RPMI7951 (cell line): ENCODE measurements around the gene MS4A3. TPM values are rescaled to one million over a fixed set of nuclear protein-coding genes. Genes with fewer than 3 reads are reported as not detected.
"Not testable (repeated sequence)": the region's sequence is repeated elsewhere in the genome, so short reads cannot be mapped to it uniquely, and the experiment has no call there.

ENCODE experiments used
- DNase-seq: peaks from one replicate; pipeline ENCODE4 v3.0.0-alpha.2; 2012; ENCODE audit warnings: low read depth
- total RNA-seq: library from RNA; depleted of rRNA; stranded (reverse); fragments of >200 nt; shearing (Covaris generic); gene quantifications from 2 replicates; pipeline ENCODE4 v1.2.3, GENCODE V29; 2014; rRNA removed

MS4A3 gene
- total RNA-seq, 1 experiment from 2014 or later: not detected

DNA sequence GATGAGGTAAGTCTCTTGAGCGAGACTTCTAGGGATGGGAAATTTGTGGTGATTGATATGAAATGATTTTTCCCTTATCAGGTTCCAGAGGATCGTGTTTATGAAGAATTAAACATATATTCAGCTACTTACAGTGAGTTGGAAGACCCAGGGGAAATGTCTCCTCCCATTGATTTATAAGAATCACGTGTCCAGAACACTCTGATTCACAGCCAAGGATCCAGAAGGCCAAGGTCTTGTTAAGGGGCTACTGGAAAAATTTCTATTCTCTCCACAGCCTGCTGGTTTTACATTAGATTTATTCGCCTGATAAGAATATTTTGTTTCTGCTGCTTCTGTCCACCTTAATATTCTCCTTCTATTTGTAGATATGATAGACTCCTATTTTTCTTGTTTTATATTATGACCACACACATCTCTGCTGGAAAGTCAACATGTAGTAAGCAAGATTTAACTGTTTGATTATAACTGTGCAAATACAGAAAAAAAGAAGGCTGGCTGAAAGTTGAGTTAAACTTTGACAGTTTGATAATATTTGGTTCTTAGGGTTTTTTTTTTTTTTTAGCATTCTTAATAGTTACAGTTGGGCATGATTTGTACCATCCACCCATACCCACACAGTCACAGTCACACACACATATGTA is 39.1 kb downstream of the MS4A3 start:
- no peak for DNase-seq

DNA sequence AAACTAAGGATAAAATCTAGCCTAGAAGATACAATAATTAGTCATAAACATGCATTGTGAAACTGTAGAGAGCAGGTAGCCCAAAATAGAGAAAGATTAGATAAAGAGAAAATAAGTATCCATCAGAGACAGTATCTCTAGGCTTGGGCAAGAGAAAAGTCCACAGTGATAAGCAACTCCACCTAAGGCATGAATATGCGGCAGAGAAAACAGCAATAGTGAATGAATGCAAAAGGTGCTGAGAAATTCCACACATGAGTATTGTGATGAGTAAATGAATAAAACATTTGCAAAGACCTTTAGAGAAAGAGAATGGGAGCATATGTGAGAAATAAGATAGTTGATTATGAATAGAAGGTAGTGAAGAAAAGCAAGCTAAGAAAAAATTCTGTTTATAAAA is 40.7 kb downstream of the MS4A3 start:
- no peak for DNase-seq

DNA sequence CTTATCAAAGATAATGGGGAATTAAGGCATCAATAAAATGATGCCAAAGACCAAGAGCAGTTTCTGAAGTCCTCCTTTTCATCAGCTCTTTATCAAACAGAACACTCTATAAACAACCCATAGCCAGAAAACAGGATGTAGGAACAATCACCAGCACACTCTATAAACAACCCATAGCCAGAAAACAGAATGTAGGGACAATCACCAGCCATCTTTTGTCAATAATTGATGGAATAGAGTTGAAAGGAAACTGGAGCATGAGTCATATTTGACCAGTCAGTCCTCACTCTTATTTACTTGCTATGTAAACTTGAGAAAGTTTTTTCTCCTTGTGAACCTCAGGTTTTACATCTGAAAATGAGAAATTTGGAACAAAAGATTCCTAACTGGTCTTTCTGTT is 42.0 kb downstream of the MS4A3 start:
- no peak for DNase-seq

DNA sequence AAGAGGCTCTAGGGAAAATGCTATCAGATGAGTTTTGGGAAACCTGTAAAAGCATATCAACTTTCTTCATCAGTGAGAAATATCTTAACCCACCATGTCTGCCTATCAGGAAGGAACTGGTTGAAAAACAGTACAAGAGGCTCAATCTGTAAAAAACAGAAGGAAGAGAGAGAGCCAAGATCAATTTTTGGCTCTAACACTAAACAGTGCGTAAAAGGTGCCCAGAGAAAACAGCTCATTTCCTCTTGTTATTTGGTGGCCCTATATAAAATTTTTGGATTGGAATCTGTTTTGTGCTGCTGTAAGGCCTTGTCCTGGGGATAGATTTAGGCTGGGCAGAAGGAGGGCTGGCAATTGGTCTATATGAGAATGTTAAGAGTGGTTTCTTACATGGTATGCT is 44.1 kb downstream of the MS4A3 start:
- no peak for DNase-seq

DNA sequence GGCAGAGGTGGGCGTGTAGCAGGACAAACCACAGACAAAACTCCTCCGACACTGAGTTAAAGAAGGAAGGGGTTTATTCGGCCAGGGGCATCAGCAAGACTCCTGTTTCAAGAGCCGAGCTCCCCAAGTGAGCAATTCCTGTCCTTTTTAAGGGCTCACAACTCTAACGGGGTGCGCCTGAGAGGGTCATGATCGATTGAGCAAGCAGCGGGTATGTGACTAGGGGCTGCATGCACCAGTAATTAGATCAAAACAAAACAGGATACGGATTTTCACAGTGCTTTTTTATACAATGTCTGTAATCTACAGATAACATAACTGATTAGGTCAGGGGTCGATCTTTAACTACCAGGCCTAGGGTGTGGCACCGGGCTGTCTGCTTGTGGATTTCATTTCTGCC is 44.9 kb downstream of the MS4A3 start:
- DNase-seq: not testable (repeated sequence)

DNA sequence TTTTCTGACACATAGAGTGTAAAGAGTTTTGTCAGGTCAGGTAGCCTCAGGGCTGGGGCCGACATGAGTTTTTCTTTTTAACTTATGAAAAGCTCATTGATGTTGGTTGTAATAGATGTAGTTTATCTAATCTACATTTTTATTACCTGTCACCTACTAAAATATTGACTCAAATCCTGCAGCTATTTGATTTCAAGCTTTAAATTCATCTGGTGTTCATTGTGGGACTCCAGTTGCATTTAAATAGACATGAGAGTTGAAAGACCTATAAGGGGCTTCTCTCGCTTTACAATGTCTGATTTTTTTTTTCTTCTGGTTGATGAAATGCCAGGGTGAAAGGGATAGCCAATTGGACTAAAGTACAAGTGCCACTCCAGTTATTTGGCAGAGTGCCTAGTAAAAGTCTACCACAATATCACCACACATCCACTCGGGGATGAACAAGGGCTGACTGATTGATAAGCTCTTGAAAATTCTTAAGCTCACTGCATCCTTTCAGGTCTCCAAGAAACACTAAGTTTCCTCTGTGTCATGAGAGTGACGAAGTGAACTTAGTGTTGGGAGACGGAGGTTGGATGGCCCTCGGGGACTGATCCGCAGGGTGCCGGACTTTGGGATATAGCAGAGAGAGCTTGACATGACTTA is 48.1 kb downstream of the MS4A3 start:
- not testable (repeated sequence) for DNase-seq

DNA sequence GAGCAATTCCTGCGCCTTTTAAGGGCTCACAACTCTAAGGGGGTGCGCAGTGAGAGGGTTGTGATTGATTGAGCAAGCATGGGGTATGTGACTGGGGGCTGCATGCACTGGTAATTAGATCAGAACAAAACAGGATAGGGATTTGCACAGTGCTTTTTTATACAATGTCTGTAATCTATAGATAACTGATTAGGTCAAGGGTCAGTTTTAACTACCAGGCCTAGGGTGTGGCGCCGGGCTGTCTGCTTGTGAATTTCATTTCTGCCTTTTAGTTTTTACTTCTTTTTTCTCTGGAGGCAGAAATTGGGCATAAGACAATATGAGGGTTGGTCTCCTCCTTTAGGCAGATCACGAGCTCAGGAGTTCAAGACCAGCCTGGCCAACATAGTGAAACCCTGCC is 52.2 kb downstream of the MS4A3 start:
- not testable (repeated sequence) for DNase-seq

DNA sequence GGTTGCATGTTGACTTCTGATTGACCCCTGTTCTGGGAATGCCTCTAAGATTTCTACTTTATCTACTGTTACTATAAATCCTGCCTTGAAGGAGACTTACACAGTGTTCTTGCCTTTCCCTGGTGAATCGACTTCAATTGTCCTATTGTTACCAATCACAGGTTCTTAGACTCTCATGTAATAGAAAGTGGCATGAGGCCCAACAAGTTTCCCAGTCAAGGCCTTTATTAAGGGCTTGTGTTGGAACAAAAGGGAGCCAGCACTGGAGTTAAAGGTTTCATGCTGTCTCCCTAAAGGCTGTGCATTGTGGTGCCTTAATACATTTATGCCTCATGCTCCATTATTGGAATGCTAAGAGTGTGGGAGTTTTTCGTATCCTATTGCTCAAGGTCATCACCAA is 55.3 kb downstream of the MS4A3 start:
- DNase-seq: no peak

DNA sequence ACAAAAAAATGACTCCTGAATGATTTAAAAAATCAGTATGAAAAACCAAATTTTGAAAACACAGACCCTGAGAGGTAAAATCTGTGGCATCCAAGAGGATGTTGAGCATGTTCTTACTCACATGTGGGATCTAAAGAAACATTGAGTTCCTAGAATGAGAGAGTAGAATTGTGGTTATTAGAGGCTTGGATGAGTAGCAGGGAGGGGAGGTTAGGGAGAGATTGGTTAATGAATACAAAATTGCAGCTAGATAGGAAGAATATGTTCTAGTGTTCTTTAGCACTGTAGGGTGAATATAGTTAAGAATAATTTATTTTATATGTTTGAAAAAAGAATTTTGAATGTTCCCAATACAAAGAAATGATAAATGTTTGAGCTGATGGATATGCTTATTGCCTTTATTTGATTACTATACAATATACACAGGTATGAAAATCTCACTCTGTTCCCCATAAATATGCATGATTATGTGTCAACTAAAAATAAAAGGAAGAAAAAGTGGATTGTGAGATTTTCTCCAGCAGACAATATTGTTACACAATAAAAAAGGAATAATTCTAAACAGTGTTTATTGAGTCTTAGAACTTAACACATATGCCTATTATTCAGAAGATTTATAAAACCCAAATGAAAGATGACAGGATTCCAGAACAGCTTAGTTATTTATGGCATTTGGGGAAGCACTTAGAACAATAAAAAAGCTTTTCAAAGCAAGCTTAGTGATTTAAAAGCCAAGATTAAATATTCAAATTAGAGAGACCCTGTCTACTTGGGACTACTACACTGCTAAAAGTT is 60.7 kb downstream of the MS4A3 start:
- DNase-seq: no peak

DNA sequence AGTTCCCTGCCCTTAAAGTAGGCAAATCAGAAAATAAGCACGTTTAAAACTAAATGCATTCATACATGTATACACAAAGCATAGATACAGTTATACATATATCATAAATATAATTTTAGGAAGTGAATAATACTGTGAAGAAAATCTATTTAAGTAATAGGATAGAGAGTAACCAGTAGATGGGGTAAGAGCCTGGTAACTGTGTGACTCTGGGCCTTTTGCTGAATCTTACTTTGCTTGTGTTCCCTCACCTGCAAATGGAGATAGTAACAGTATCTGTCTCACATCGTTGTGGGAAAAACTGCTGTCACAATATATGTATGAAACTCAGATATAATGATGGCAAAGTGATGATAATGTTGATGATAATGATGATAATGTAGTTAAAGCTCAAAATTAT is 61.9 kb downstream of the MS4A3 start:
- no peak for DNase-seq

DNA sequence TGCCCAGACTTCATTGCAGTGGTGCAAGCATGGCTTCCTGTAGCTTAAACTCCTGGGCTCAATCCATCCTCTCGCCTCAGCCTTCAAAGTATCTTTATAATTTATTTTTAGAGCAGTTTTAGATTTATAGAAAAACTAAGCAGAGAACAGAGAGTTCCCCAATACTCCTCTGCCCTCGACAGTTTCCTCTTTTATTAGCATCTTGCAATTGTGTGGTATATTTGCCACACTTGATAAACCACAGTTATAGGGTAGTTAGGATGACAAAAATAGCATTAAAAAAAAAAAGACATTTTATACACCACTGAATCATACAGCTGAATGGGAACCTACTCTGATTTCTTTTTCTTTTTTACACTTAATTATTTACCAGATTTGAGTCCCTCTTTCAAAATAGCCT is 63.2 kb downstream of the MS4A3 start:
- DNase-seq: no peak

Other genes starting within 250 kb of the MS4A3 start
- 60.8 and 76.6 TPM in 2 replicates for gene MRPL16, start 245.9 kb upstream of the MS4A3 start, total RNA-seq
- gene CBLIF, start 211.2 kb upstream of the MS4A3 start, total RNA-seq: not detected in 2 replicates
- 0.29 TPM in 1 of 2 replicates, not detected in the other for gene TCN1, start 190.2 kb upstream of the MS4A3 start, total RNA-seq
- gene OOSP3, start 177.9 kb upstream of the MS4A3 start, total RNA-seq: not detected in 2 replicates
- not detected in 2 replicates for gene OOSP1, start 118.2 kb upstream of the MS4A3 start, total RNA-seq
- not detected in 2 replicates for gene OOSP4A, start 92.6 kb upstream of the MS4A3 start, total RNA-seq
- gene OOSP4B, start 39.5 kb upstream of the MS4A3 start, total RNA-seq: not detected in 2 replicates
- not detected in 2 replicates for gene OOSP2, start 16.3 kb upstream of the MS4A3 start, total RNA-seq
- not detected in 2 replicates for gene MS4A2, start 32.0 kb downstream of the MS4A3 start, total RNA-seq
- gene MS4A6A, start 126.4 kb downstream of the MS4A3 start, total RNA-seq: not detected in 2 replicates
- not detected in 2 replicates for gene MS4A4E, start 186.5 kb downstream of the MS4A3 start, total RNA-seq
- gene MS4A4A, start 224.0 kb downstream of the MS4A3 start, total RNA-seq: not detected in 2 replicates